GM21737 (cell line): ENCODE data around the gene CTNNA2.

Experiments
- ATAC-seq: cut with Tn5 transposase; IDR thresholded peaks from one replicate; pipeline ENCODE4 v1.9.1; 2021; ENCODE audit warnings: mild to moderate bottlenecking, moderate library complexity; ENCODE audit not compliant: unreplicated experiment

CTNNA2 gene

GRCh38 chr2:80354858-80355257 is 842.0 kb downstream of the CTNNA2 start:
- no peak for ATAC-seq

DNA sequence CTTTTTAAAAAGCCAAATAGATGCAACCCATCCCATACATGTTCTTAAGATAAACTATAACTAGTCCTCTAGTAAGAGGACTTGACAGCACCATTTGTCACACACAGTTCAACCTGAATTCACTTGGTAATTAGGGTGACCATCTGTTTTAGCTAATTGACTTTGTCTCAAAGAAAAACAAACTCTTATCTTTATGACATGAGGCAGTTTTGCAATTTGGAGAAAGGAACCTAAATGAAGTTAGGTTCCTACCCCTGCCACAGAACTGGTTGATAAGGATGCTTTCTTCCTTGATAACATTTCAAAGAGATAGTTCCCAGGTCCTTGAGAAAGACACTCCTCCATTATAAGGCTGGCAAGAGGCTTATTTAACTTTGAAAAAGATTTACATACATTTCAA is 849.1 kb downstream of the CTNNA2 start:
- ATAC-seq, result no peak

GRCh38 chr2:80363330-80363729 is 850.5 kb downstream of the CTNNA2 start:
- ATAC-seq, result no peak

DNA sequence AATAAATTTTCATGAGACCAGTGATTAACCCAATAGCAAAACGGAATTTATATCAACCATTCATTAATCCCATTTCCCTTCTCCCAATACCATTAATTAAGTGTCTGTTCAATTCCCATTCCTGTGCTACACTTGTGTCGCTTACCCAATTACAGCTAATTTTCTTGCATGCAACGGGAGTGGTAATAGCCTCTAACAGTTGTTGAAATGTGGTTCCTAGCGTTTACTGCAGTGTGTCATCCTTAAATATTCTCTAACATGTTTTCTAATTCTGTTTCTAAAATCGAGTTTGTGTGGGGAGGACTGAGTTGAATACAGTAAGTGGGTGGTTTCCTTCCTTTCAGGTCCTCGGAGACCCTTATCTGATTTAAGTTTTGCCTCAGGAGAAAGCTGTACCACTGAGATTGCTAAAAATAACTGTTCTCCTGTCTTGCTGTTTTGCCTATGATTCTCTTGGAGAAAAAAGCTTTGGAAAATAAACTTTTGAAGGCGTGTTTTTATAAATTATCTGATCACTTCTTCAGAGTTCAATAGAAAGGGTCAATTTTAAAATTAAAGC is 851.0 kb downstream of the CTNNA2 start:
- no peak for ATAC-seq

- ATAC-seq, result no peak
Measured at GRCh38 chr2:80364524-80365212, 851.8 kb downstream of the CTNNA2 start.

DNA sequence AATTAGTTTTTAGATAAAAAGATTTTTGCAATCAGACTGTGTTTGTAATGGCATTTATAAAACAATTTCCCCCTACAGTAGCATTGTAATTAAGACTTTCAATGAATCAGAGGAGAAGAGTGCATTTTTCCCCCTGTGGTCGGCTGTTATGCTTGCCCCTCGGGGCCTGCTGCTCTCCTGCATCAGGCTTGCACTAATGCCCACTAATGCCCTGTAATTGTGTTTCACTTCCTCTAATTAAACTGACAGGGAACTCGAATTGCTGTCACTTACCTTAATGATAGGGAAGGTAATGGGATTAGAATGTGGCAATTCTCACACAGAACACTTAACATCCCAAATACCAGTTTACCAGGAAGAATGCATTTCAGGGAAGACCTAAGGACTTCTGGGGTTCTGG is 852.9 kb downstream of the CTNNA2 start:
- ATAC-seq, result no peak

GRCh38 chr2:80370375-80371009 is 857.6 kb downstream of the CTNNA2 start:
- no peak for ATAC-seq

DNA sequence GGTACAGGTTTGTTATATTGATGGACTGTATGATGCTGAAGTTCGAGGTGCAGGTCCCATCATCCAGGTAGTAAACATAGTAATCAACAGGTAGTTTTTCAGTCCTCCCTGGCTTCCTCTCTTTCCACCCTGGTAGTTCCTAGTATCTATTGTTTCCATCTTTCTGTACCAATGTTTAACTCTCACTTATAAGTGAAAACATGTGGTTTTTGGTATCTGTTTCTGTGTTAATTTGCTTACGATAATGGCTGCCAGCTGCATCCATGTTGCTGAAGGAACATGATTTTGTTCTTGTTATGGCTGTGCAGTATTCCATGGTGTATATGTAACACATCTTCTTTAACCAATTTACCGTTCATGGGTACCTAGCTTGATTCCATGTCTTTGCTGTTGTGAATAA is 861.3 kb downstream of the CTNNA2 start:
- no peak for ATAC-seq

DNA sequence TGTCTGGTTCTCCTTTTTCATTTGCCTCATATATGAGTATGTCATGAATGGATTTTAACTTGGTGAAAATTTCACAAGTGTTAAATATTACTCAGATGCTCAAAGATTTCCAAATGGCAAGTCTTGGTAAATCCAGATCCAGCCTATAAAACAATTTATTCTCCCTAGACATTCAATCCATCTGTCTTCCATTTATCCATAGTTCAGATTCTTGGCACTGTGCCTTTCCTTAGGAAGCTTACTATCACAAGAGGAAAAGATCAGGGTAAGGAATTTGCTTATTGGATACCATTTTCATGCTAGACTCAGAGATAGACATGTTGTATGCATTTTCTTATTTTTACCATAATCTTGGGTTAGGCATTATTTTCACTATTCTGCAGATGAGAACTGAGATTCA is 864.2 kb downstream of the CTNNA2 start:
- ATAC-seq, result no peak

DNA sequence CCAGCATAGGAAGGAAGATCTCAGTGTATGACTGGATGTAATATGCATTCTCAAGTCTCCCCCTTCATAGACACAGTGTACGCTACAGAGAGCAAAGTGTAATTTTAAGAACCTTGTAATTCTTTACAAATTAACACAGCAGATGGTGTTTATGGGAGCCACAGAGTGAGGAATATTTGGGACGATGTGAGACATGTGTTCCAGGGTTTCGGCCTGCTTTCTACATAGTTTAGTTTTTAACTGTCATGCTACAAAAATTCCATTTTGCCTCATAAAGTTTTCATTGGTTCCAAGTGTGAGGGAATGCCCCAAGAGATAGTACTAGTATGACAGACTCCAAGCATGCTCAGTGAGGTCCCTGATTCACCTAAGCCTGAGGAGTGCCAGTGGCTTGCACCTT is 867.9 kb downstream of the CTNNA2 start:
- ATAC-seq, result no peak

GRCh38 chr2:80381666-80382065 is 868.8 kb downstream of the CTNNA2 start:
- no peak for ATAC-seq

DNA sequence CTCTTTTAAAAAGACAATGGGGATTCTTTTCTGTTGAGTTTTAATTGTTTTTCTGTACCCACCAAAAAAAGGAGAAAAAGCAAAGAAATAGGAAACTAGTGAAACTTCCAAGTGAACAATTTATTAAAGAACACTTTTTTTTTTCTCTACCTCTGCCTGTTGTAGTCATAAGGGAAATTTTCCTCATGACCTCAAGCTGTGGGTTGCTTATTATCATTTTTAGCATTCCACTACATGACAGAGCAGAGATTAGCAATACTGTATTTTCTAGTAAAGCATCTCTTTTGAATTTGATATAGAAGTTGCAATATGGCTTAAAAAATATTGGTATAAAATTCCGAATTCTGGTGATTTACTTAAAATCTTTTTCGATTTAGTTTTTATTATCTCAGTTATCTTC is 879.6 kb downstream of the CTNNA2 start:
- no peak for ATAC-seq

DNA sequence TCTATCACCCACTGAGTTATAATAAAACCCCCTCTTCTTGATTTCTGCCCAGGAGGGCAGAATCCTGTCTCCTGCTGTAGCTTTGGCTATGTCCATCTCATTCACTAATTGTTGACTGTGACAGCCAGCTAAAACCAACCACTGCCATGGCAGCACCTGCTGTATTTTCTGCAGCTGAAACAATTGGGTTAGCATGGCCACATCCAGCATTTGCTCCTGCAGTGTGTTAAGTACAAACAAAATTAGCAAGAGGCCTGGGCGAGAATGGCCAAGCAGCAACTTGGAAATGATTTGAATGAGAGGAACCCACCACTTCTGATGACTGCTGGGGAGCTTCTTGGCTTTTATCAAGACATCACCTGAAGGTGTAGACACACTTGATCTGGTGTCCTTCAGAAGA is 881.1 kb downstream of the CTNNA2 start:
- ATAC-seq, result no peak

DNA sequence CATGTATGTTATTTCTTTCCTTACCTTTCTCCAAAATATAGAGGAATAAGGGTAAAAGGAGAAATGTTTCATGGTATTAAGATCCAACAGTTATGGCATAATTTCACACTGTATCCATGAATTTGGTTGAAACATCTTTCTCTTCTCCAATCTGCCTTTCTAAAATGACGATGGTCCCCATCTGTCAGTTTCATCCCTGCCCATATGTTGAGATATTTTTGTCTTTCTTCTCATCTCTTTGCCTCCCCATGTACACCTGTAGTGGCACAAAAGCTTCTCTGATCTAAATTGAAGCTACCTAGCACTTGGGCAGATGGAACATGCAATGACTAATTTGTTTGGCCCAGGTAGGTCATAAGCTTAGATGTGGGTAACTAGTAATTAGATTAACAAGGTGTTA is 882.4 kb downstream of the CTNNA2 start:
- ATAC-seq, result no peak

DNA sequence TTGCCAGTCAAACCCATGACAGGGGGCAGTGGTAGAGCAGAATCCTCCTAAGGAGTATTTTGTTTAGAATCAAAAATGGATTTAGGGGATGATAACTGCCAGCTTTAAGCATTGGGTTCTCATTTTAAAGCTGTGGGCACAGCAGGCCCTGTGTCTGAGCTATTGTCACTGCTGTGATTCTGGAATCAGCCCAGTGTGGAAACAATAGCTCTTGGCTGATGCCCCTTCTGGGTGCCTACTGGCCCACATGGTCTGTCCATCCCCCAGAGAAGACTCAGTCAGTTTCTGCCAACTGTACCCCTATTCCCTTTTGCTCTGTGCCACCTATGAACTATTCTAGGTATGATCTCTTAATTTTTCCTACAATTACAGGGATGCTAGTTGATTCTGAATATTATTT is 883.4 kb downstream of the CTNNA2 start:
- no peak for ATAC-seq

- ATAC-seq, result no peak
Measured at GRCh38 chr2:80403081-80403480, 890.2 kb downstream of the CTNNA2 start.

DNA sequence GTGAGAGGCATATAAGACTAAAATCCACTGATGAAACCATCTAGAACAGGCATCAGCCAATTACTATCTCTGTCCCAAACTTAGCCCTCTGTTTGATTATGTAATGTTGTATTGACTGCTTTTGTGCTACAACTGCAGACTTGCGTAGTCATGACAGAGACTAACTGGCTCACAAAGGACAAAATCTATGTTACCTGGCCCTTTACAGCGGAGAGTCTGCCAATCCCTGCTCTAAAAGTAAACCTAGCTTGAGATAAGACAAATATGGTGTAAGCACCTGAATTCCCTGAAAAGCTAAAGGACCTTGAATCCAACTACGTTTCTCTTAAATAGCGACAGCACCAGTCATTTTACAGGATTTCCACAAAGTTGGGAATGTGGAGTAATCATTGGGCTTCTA is 894.5 kb downstream of the CTNNA2 start:
- ATAC-seq, result no peak

DNA sequence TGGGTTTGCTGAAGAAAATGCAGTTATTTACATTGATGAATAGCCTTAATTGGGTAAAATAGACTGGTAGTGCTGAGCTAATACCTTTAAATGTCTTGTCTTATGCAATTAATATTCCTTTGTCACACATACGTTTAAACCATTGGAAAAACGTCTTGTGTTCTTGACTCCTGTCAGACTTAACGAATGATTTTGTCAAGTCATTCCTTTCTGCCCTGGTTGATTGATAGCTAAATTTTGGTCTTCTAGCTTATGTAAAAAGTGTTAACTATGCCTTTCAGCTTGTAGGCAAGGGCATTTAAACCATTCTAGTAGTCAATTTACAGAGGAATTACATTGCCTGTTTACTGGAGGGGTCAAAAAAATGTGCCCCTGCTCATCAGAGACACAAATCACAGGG is 897.5 kb downstream of the CTNNA2 start:
- ATAC-seq, result no peak

GRCh38 chr2:80413136-80413535 is 900.3 kb downstream of the CTNNA2 start:
- ATAC-seq, result no peak

DNA sequence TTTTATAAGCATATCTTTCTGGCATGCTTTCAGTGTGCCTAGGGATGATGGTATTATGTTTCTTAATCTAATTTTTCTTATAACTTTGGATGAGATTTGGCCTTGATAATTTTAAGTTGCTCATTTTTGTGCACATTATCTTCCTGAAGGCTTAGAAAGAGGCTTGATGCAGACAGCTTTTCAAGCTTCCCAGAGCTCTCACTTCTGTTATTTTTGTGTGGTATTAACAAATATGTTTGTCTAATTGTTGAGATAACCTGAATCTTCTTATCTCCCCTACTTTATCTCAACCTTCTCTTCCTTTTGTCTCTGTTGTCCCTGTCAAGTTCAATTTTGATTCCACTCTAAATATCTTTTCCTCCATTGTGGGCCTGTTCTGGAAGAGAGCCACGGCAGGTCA is 904.9 kb downstream of the CTNNA2 start:
- ATAC-seq, result no peak

- ATAC-seq, result no peak
Measured at GRCh38 chr2:80420530-80421208, 907.8 kb downstream of the CTNNA2 start.

- ATAC-seq, result no peak
Measured at GRCh38 chr2:80429251-80429650, 916.4 kb downstream of the CTNNA2 start.
